Muscle layer of duodenum (tissue), 2 donors: ENCODE measurements around the gene ST3GAL4.
"Not testable (repeated sequence)": the region's sequence is repeated elsewhere in the genome, so short reads cannot be mapped to it uniquely, and the experiment has no call there.

Source experiments
- H3K27ac ChIP-seq: one replicate; pipeline ENCODE4 v1.7.0; 2013; ENCODE audit warnings: mild to moderate bottlenecking, low read length
- H3K27me3 ChIP-seq: one replicate; pipeline ENCODE4 v1.7.0; 2013; ENCODE audit warnings: low read depth, mild to moderate bottlenecking, control low read depth, low read length
- H3K36me3 ChIP-seq, 2 donors: one replicate each; pipeline ENCODE4 v1.7.0; 2013; ENCODE audit warnings: low read length in 2 of 2, control low read depth in 1 of 2, mild to moderate bottlenecking in 1 of 2; ENCODE audit not compliant: insufficient read depth in 2 of 2, control insufficient read depth in 1 of 2
- H3K4me1 ChIP-seq, 2 donors: one replicate each; pipeline ENCODE4 v1.7.0; 2013; ENCODE audit warnings: low read length in 2 of 2, mild to moderate bottlenecking in 2 of 2, control low read depth in 1 of 2, moderate library complexity in 1 of 2; ENCODE audit not compliant: insufficient read depth in 2 of 2, control insufficient read depth in 1 of 2
- H3K4me3 ChIP-seq, 2 donors: one replicate each; pipeline ENCODE4 v1.7.0; 2013; ENCODE audit warnings: low read length in 2 of 2, low read depth in 1 of 2, mild to moderate bottlenecking in 1 of 2
- H3K9me3 ChIP-seq, 2 donors: one replicate each; pipeline ENCODE4 v1.7.0; 2013; ENCODE audit warnings: low read length in 2 of 2, control low read depth in 1 of 2, mild to moderate bottlenecking in 1 of 2; ENCODE audit not compliant: control insufficient read depth in 1 of 2
- donor health status: healthy.

Gene ST3GAL4

DNA sequence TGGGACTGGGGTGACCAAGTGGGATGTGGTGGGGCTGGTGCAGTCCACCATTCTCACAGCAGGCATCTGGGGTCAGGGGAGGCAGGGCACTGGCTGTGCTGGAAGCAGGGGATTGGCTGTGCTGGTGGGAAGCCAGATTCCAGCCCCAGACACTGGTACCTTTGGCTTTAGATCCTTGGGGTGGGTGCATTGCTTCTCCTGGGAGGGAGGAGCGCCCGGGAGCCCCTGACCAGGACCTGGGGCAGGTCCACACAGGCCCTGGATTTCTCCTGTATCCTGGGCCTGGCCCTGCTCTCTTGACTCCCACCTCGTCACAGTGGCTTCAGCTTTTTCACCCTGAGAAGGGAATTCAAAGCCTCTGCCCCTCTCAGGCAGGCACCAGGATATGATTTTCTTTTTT, 38.5 kb downstream of the ST3GAL4 start:
- no peak overlapping the region for H3K27ac ChIP-seq
- H3K27me3 ChIP-seq, result no peaks in the 10 kb centered on the region
- peaks cover 17 to 38% of the 10 kb centered on the region in 2 donors for H3K4me1 ChIP-seq
- no peaks in the 10 kb centered on the region for H3K9me3 ChIP-seq
- no peak overlapping the region for H3K4me3 ChIP-seq
- H3K36me3 ChIP-seq, result no peaks in the 10 kb centered on the region

DNA sequence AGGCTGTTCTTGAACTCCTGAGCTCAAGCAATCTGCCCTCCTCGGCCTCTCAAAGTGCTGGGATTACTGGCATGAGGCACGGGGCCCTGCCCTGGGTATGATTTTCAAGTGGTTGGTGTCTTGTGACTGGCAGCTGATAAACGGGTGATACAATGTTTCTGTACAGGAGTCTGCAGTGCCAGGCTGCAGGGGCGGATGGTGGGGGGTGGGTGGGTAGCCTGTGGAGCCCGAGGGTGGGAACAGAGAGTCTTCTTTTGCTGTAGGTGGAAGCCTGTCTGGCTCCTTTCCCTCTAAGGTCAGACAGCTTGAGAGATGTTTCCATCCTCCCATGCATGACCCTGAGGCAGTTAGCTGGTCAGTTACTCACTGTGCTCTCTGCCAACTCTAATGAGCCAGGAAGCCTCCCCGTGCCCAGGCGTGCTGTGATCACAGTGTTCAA, 39.2 kb downstream of the ST3GAL4 start:
- H3K9me3 ChIP-seq, H3K27ac ChIP-seq, H3K36me3 ChIP-seq, H3K4me3 ChIP-seq, H3K27me3 ChIP-seq: not testable (repeated sequence)
- peaks cover 17 to 38% of the 10 kb centered on the region in 2 donors for H3K4me1 ChIP-seq

DNA sequence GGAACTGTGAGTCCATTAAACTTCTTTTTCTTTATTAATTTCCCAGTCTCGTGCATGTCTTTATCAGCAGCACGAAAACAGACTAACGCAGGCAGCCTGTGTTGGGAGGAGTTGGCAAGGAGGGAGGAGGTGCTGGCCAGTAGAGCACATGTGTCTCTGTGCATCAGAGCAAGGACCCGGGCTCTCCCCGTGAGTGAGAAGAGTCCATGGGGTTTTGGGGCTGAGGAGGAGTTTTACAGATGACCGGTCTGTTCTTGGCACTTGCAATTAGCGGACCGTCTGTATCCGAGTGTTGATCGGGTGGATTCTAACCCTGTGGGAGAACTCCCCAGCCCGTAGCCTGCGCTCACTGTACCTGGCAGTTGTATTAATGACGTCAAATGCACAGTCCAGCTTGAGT, 40.3 kb downstream of the ST3GAL4 start:
- H3K36me3 ChIP-seq, H3K27ac ChIP-seq, H3K4me3 ChIP-seq, H3K9me3 ChIP-seq, H3K27me3 ChIP-seq: not testable (repeated sequence)
- peaks cover 17 to 31% of the 10 kb centered on the region in 2 donors for H3K4me1 ChIP-seq

DNA sequence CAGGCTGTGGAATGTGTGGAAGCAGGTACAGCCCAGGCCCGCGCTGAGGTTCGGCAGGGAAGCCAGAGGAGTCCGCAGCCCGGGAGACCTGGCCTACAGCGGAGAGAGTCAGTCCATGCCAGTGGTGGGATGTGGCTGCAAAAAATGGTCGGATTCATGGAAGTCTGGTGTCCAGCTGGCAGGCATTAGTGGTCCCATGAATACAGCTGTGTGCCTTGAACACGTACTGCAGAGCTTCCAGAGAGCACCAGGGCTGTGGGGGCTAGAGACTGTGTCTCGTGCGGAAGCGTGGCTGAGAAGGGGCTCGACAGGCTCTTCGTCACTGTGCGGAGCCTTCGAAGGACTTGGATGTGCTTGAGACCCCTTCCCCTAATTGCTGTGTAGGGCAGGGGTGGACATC, 40.8 kb downstream of the ST3GAL4 start:
- H3K4me3 ChIP-seq, H3K36me3 ChIP-seq, H3K9me3 ChIP-seq, H3K27ac ChIP-seq, H3K27me3 ChIP-seq: not testable (repeated sequence)
- H3K4me1 ChIP-seq, result peaks cover 14 to 27% of the 10 kb centered on the region in 2 donors

DNA sequence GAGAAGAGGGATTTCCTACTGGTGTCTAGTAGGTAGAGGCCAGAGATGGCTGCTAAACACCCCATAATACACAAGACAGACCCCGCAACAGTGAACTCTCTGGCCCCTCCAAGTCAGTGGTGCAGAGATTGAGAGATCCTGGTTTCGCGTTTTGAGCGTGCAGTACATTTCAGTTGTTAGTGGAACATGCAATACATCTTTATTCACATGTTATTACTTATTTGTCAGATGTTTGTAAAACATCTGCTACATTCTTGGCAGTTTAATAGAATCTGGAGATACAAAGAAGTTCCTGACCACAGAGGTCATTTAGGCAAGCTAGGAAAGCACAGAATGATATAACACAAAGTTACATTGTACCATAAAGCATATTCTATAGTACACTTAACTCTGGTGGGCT, 41.5 kb downstream of the ST3GAL4 start:
- no peaks in the 10 kb centered on the region for H3K36me3 ChIP-seq
- no peaks in the 10 kb centered on the region for H3K9me3 ChIP-seq
- H3K27ac ChIP-seq, result no peak overlapping the region
- no peaks in the 10 kb centered on the region for H3K27me3 ChIP-seq
- H3K4me1 ChIP-seq, result peaks cover 8 to 26% of the 10 kb centered on the region in 2 donors
- H3K4me3 ChIP-seq, result no peak overlapping the region

DNA sequence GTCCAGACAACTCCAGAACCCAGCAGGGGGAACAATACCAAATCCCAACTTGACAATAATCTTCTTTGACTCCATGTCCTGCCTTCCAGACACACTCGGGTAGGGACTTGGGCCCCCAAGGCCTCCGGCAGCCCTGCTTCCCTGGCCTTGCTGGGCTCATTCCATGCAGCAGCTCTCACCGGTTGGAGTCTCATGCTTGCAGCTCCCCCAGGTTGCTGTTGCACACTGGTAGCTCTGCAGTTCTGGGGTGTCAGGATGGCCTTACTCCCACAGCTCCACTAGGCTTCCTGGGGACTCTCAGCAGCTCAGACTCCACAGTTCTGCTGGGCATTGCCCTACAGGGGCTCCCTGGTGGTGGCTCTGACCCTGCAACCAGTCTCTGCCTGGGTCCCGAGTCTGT, 42.8 kb downstream of the ST3GAL4 start:
- H3K4me1 ChIP-seq, result peaks cover 0 to 13% of the 10 kb centered on the region in 2 donors
- no peaks in the 10 kb centered on the region for H3K9me3 ChIP-seq
- H3K27me3 ChIP-seq, result no peaks in the 10 kb centered on the region
- H3K27ac ChIP-seq, result no peak overlapping the region
- H3K36me3 ChIP-seq, result no peaks in the 10 kb centered on the region
- no peak overlapping the region for H3K4me3 ChIP-seq

DNA sequence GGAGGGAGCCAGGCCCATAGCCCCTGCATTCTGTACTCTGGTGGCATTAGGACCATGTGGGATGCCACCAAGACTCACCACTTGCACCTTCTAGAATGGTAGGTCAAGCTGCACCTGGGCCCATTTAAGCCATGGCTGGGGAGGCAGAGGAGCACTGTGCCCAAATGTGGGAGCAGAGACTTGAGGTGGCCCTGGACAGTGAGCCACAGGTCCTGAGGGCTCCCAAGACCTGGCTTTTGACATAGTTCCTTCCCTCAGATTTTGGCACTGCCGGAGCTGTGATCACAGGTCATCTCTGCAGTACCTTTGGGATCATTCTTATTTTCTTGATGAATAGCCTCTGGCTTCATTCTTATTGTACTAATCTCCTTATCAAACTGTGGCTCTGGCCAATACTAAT, 43.2 kb downstream of the ST3GAL4 start:
- Histone ChIP-seq H3K36me3 (no peaks in the 10 kb centered on the region), H3K4me1 (peaks cover 0 to 11% of the 10 kb centered on the region in 2 donors), H3K27me3 (no peaks in the 10 kb centered on the region), H3K27ac (no peak overlapping the region), H3K9me3 (no peaks in the 10 kb centered on the region), H3K4me3 (no peak overlapping the region)

DNA sequence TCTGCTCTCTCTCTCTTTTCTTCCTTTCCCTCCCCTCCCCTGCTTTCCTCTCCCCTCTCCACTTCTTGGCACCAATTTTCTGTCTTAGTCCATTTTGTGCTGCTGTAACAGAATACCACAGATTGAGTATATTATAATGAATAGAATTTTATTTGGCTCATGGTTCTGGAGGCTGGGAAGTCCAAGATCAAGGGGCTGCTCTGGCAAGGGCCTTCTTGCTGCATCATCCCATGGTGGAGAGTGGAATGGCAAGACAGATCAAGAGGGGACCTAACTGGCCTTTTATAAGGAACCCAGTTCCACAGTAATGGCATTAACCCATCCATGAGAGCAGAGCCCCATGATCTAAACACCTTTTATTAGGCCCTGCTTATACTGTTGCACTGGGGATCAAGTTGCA, 44.5 kb downstream of the ST3GAL4 start:
- Histone ChIP-seq H3K4me3 (no peak overlapping the region), H3K27me3 (no peaks in the 10 kb centered on the region), H3K27ac (no peak overlapping the region), H3K36me3 (no peaks in the 10 kb centered on the region), H3K4me1 (peaks cover 0 to 4% of the 10 kb centered on the region in 2 donors), H3K9me3 (no peaks in the 10 kb centered on the region)

DNA sequence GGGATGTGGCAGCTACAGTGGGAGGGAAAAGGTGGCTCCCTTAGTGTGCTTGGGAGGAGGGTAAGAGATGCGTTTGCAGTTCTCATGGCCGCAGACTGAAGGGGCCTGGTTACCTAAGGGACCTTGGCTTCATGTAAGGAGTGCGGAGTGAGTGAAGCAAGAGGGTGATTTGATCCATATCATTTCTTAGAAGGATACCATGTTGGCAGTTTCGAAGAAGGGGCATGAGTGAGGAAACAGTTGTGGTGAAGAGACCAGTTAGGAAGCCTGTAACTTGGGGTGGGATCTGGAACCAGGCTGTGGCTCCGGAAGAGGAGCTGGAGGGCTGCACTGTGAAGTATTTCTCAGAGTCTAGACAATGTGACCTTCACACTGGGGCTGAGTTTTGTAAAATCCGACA, 45.0 kb downstream of the ST3GAL4 start:
- H3K4me3 ChIP-seq, result no peak overlapping the region
- H3K9me3 ChIP-seq, result no peaks in the 10 kb centered on the region
- peaks cover 0 to 4% of the 10 kb centered on the region in 2 donors for H3K4me1 ChIP-seq
- H3K27ac ChIP-seq, result no peak overlapping the region
- no peaks in the 10 kb centered on the region for H3K36me3 ChIP-seq
- H3K27me3 ChIP-seq, result no peaks in the 10 kb centered on the region

DNA sequence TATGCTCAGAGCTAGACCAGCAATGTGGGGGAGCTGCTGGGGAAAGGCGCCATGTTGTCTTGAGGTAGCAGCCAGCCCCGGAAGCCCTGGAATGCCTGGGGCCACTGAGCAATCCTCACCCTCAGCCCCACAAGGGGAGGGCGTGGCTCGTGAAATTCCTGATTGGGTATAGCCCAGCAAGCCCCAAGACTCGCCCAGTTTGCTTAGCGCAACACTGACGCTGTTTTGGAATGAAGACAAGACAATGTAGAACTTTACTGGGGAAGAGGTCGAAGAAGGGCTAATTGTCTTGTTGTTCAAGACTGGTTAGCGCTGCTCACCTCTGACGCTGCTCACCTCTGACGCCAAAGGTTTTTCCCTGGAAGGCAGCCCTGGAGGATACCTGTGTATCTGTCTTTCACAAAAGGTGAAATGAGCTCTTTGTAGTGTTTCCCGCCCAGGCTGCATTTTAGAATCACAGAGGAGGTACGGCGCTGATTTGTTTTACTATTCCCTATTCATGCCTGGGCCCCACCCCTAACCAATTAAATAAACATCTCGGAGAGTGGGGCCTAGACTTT, 47.6 kb downstream of the ST3GAL4 start:
- no peaks in the 10 kb centered on the region for H3K9me3 ChIP-seq
- no peak overlapping the region for H3K27ac ChIP-seq
- no peaks in the 10 kb centered on the region for H3K27me3 ChIP-seq
- peaks cover 0 to 4% of the 10 kb centered on the region in 2 donors for H3K4me1 ChIP-seq
- peaks cover 0 to 14% of the 10 kb centered on the region in 2 donors for H3K36me3 ChIP-seq
- no peak overlapping the region for H3K4me3 ChIP-seq

DNA sequence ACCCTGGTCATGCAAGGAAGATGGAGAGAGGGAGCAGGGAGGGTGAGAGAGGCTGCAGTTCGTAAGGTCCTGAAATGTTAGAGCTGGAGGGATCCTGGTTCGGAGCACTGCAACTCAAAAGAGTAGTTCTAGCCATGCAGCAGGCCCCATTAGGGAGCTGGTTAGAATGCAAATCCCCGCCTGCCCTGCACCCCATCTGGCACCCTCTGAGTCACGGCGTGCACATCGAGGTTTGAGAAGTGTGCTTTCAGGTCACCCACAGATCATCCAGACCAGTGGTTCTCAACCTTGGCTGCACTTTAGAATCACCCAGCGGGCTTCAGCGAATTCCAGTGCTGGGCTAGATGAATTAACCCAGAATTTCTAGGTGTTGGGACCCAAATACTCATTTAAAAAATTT, 48.2 kb downstream of the ST3GAL4 start:
- no peaks in the 10 kb centered on the region for H3K4me1 ChIP-seq
- no peaks in the 10 kb centered on the region for H3K27me3 ChIP-seq
- peaks cover 0 to 20% of the 10 kb centered on the region in 2 donors for H3K36me3 ChIP-seq
- no peaks in the 10 kb centered on the region for H3K9me3 ChIP-seq
- H3K4me3 ChIP-seq, result no peak overlapping the region
- H3K27ac ChIP-seq, result no peak overlapping the region

DNA sequence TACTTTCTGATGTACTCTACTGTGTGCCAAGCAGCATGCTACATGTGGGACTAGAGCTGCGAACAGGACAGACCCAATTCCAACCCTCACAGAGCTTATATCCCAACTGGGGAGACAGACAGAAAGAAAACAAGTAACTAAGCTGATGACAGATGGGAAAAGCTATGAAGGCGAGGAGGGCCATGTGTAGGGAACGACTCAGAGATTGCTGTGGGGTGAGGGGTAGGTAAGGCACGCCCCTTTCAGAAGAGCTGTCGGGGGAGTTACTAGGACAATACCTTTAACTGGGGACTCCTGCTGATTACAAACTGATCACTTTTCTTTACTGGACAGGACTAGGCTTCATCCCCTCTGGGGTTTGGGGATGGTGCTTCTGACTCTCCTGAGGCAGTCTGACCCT, 48.9 kb downstream of the ST3GAL4 start:
- no peaks in the 10 kb centered on the region for H3K27me3 ChIP-seq
- H3K27ac ChIP-seq, result no peak overlapping the region
- H3K9me3 ChIP-seq, result no peaks in the 10 kb centered on the region
- H3K4me1 ChIP-seq, result no peaks in the 10 kb centered on the region
- H3K4me3 ChIP-seq, result no peak overlapping the region
- peaks cover 0 to 27% of the 10 kb centered on the region in 2 donors for H3K36me3 ChIP-seq
